SK-N-SH (cell line): ENCODE measurements around the gene BRD2. TPM values are rescaled to one million over a fixed set of nuclear protein-coding genes. Genes with fewer than 3 reads are reported as not detected.

Experiments
- CTCF ChIA-PET: fragments of 300-600, 350-600 bp; formaldehyde crosslinking; extraction: SDS; loops from one replicate; lab custom pipeline; 2021; lab: Yijun Ruan, JAX
- POLR2A ChIA-PET: fragments of 350-600 bp; sonication (Branson Sonifier 250); formaldehyde crosslinking; extraction: SDS; loops from one replicate; lab custom pipeline; 2020; ENCODE audit warnings: antibody characterized with exemption, inconsistent platforms; lab: Yijun Ruan, JAX
- DNase-seq: peaks from one replicate; pipeline ENCODE4 v3.0.0; 2012
- H2AFZ ChIP-seq: fragments of 200-600 bp; sonication (generic); 2 replicates; pipeline ENCODE4 v1.8.1; 2016; ENCODE audit warnings: antibody characterized with exemption, mild to moderate bottlenecking, low read depth
- H3F3A ChIP-seq: fragments of 200-600 bp; sonication (generic); replicated peaks from 2 replicates; pipeline ENCODE3; 2016; ENCODE audit warnings: antibody characterized with exemption, mild to moderate bottlenecking; ENCODE audit not compliant: insufficient read depth
- H3K27ac ChIP-seq, 2 experiments: fragments of 200-500 bp in 1 of 2; fragments of 200-600 bp in 1 of 2; sonication (Bioruptor generic) in 1 of 2; sonication (generic), shearing (Covaris generic) in 1 of 2; 2 replicates each; pipeline versions ENCODE4 v1.5.1 to v1.6.1; 2014 to 2016; ENCODE audit warnings: low read depth in 2 of 2, inconsistent platforms in 1 of 2, low read length in 1 of 2, mild to moderate bottlenecking in 1 of 2, mixed read lengths in 1 of 2
- H3K27me3 ChIP-seq: fragments of 200-600 bp; sonication (generic), shearing (Covaris generic); 2 replicates; pipeline ENCODE4 v1.6.1; 2016; ENCODE audit warnings: mixed run types; ENCODE audit not compliant: insufficient read depth
- H3K36me3 ChIP-seq, 2 experiments: fragments of 200-500 bp in 1 of 2; fragments of 200-600 bp in 1 of 2; sonication (Bioruptor generic) in 1 of 2; sonication (generic) in 1 of 2; replicated peaks in 1 of 2; 2 replicates each; pipeline versions ENCODE3 to v1.5.1; 2014 to 2016; ENCODE audit warnings: low read length in 1 of 2, mild to moderate bottlenecking in 1 of 2; ENCODE audit not compliant: insufficient read depth in 2 of 2, control insufficient read depth in 1 of 2
- H3K4me1 ChIP-seq, 2 experiments: fragments of 200-500 bp in 1 of 2; fragments of 200-600 bp in 1 of 2; sonication (Bioruptor generic) in 1 of 2; sonication (generic), shearing (Covaris generic) in 1 of 2; 2 replicates each; pipeline versions ENCODE4 v1.5.1 to v1.6.1; 2014 to 2016; ENCODE audit warnings: low read depth in 1 of 2, low read length in 1 of 2, mixed run types in 1 of 2; ENCODE audit not compliant: insufficient read depth in 2 of 2, control insufficient read depth in 1 of 2
- H3K4me2 ChIP-seq: fragments of 200-600 bp; sonication (generic), shearing (Covaris generic); 2 replicates; pipeline ENCODE4 v1.6.1; 2017; ENCODE audit warnings: mixed run types
- H3K4me3 ChIP-seq, 2 experiments: fragments of 200-500 bp in 1 of 2; fragments of 200-600 bp in 1 of 2; sonication (Bioruptor generic) in 1 of 2; sonication (generic), shearing (Covaris generic) in 1 of 2; 2 replicates each; pipeline versions ENCODE4 v1.5.1 to v1.8.1; 2014 to 2016; ENCODE audit warnings: low read depth in 2 of 2, inconsistent platforms in 1 of 2, low read length in 1 of 2, mild to moderate bottlenecking in 1 of 2, mixed read lengths in 1 of 2, moderate library complexity in 1 of 2
- H3K79me2 ChIP-seq: fragments of 200-600 bp; sonication (generic); 2 replicates; pipeline ENCODE4 v1.8.1; 2017; ENCODE audit warnings: mild to moderate bottlenecking; ENCODE audit not compliant: insufficient read depth
- H3K9ac ChIP-seq: fragments of 200-600 bp; sonication (generic); 2 replicates; pipeline ENCODE4 v1.6.1; 2017; ENCODE audit warnings: mixed run types
- H3K9me2 ChIP-seq: fragments of 200-600 bp; sonication (generic); 2 replicates; pipeline ENCODE4 v1.6.1; 2017; ENCODE audit warnings: mixed run types
- H3K9me3 ChIP-seq: fragments of 200-600 bp; sonication (generic); 2 replicates; pipeline ENCODE4 v1.6.1; 2017; ENCODE audit warnings: mixed run types, mild to moderate bottlenecking, moderate library complexity
- H4K20me1 ChIP-seq: fragments of 200-600 bp; sonication (generic); 2 replicates; pipeline ENCODE4 v1.6.1; 2017; ENCODE audit warnings: mild to moderate bottlenecking, mixed run types; ENCODE audit not compliant: insufficient read depth
- ELF1 ChIP-seq: IDR thresholded peaks from 2 replicates; pipeline ENCODE4 v1.4.0; 2012
- FOXJ3 ChIP-seq: sonication (generic); formaldehyde crosslinking; IDR thresholded peaks from 2 replicates; pipeline ENCODE4 v1.5.1; 2020; ENCODE audit warnings: mild to moderate bottlenecking, missing genetic modification reagents
- GATA2 ChIP-seq: sonication (generic); formaldehyde crosslinking; IDR thresholded peaks from 2 replicates; pipeline ENCODE4 v1.5.0; 2020; ENCODE audit warnings: mild to moderate bottlenecking, missing genetic modification reagents
- NRF1 ChIP-seq: IDR thresholded peaks from 2 replicates; pipeline ENCODE4 v1.6.1; 2012; ENCODE audit warnings: low read depth, mild to moderate bottlenecking, low read length
- PBX3 ChIP-seq: IDR thresholded peaks from 2 replicates; pipeline ENCODE4; 2012
- REST ChIP-seq: IDR thresholded peaks from 2 replicates; pipeline ENCODE4 v1.6.1; 2012; ENCODE audit warnings: mild to moderate bottlenecking, low read depth, low read length, moderate library complexity
- RFX5 ChIP-seq: IDR thresholded peaks from 2 replicates; pipeline ENCODE4 v1.6.1; 2012; ENCODE audit warnings: mild to moderate bottlenecking, improper control_type of control experiment, low read length
- RXRA ChIP-seq: IDR thresholded peaks from 2 replicates; pipeline ENCODE4 v1.4.0; 2012; ENCODE audit warnings: low read depth, mild to moderate bottlenecking, borderline replicate concordance
- WGBS: methylation state at CpG from one replicate; pipeline ENCODE4 v1.1.6; 2017; ENCODE audit warnings: low lambda C conversion rate; 5-methylcytosine and 5-hydroxymethylcytosine counted together
- polyA plus RNA-seq, 3 experiments: library from polyadenylated mRNA; depleted of rRNA; stranded (reverse); fragments of >200 nt; gene quantifications; 2 replicates each; pipeline ENCODE4 v1.2.3, GENCODE V29; 2012
- TF ChIP-seq, protein P1 (sequence below): IDR thresholded peaks from 2 replicates; pipeline ENCODE4 v1.4.0; 2012; ENCODE audit warnings: low read depth, borderline replicate concordance

The BRD2 gene
- polyA plus RNA-seq, 1 of the 3 experiments (the other 2 are of a cell fraction) = 104 TPM

DNA sequence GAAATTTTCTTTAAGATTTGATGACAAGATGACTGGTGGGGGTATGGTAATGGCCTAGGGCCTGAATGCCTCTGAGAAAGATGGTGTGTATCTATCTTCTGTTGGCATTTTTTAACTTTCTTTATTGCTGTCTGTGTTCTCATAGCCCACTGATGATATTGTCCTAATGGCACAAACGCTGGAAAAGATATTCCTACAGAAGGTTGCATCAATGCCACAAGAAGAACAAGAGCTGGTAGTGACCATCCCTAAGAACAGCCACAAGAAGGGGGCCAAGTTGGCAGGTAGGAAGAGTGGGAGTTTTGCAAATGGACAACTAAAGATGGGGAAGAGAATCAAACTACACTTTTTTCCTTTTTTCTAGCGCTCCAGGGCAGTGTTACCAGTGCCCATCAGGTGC lies 7.5 kb downstream of the BRD2 start:
- Histone ChIP-seq H3K27ac (no peak overlapping the region), H3K9me2 (no peaks in the 10 kb centered on the region), H3K79me2 (peaks cover 88% of the 10 kb centered on the region), H3K36me3 (peaks cover 81 to 91% of the 10 kb centered on the region in 2 experiments), H2AFZ (no peak overlapping the region), H3F3A (peaks cover 79% of the 10 kb centered on the region), H3K4me3 (peak overlapping the region; percentile 62 to 88; a peak in 2 of 4 replicates), H3K27me3 (no peaks in the 10 kb centered on the region), H3K9ac (peak overlapping the region; percentile 92; the same call in 1 of the 2 replicates), H3K4me2 (peak overlapping the region; percentile 94), H3K4me1 (peaks cover 24 to 25% of the 10 kb centered on the region in 2 experiments), H3K9me3 (no peaks in the 10 kb centered on the region), H4K20me1 (peaks cover 88% of the 10 kb centered on the region)
- no peak for TF ChIP-seq REST
- TF ChIP-seq, protein P1, sequence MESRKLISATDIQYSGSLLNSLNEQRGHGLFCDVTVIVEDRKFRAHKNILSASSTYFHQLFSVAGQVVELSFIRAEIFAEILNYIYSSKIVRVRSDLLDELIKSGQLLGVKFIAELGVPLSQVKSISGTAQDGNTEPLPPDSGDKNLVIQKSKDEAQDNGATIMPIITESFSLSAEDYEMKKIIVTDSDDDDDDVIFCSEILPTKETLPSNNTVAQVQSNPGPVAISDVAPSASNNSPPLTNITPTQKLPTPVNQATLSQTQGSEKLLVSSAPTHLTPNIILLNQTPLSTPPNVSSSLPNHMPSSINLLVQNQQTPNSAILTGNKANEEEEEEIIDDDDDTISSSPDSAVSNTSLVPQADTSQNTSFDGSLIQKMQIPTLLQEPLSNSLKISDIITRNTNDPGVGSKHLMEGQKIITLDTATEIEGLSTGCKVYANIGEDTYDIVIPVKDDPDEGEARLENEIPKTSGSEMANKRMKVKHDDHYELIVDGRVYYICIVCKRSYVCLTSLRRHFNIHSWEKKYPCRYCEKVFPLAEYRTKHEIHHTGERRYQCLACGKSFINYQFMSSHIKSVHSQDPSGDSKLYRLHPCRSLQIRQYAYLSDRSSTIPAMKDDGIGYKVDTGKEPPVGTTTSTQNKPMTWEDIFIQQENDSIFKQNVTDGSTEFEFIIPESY = no peak
- no peak for TF ChIP-seq PBX3
- no peak for TF ChIP-seq ELF1
- no peak for TF ChIP-seq RFX5
- no peak for TF ChIP-seq NRF1
- TF ChIP-seq FOXJ3 (CRISPR knock-in tag) = no peak
- ChIA-PET CTCF (interaction anchor here (1.5 to 16.2 kb wide), 4 partner anchors 8 to 90 kb away, joined by 5 to 391 read pairs (median 104); partner anchors contain the start of gene HLA-DMB), POLR2A (no interaction called here)
- WGBS = 89% methylated on average over 2 of the region's 2 CpGs
- no peak for DNase-seq

GRCh38 chr6:32976334-32977069 lies 8.1 kb downstream of the BRD2 start:
- no peak overlapping the region; a peak in 1 of 4 replicates for H3K27ac ChIP-seq
- H2AFZ ChIP-seq = no peak overlapping the region
- H3K9me2 ChIP-seq = no peaks in the 10 kb centered on the region
- no peaks in the 10 kb centered on the region for H3K27me3 ChIP-seq
- ChIA-PET CTCF (interaction anchor here (0.6 to 16.2 kb wide), 5 partner anchors 8 to 90 kb away, joined by 3 to 391 read pairs (median 5); partner anchors contain the start of gene HLA-DMB), POLR2A (no interaction called here)
- peaks cover 79% of the 10 kb centered on the region for H3F3A ChIP-seq
- 95% methylated on average over 7 of the region's 7 CpGs for WGBS
- H3K4me3 ChIP-seq = 0 out of 4 replicates have a peak overlapping the region, but pooled peaks of 1 of the 2 experiments have one; percentile 10
- H3K36me3 ChIP-seq = peaks cover 87 to 94% of the 10 kb centered on the region in 2 experiments
- H3K9ac ChIP-seq = no peak overlapping the region
- H4K20me1 ChIP-seq = peaks cover 94% of the 10 kb centered on the region
- DNase-seq = no peak
- peak overlapping the region; percentile 94 for H3K4me2 ChIP-seq
- H3K9me3 ChIP-seq = no peaks in the 10 kb centered on the region
- peaks cover 24 to 25% of the 10 kb centered on the region in 2 experiments for H3K4me1 ChIP-seq
- peaks cover 91% of the 10 kb centered on the region for H3K79me2 ChIP-seq
- TF ChIP-seq RXRA = no peak
- no peak for TF ChIP-seq GATA2
- TF ChIP-seq ELF1 = no peak
- TF ChIP-seq, protein P1 = no peak
- no peak for TF ChIP-seq REST
